Iris pigment epithelial cell (primary cell): ENCODE data around the gene ALG9.
A peak's percentile ranks its signal among the peaks of the same experiment; 100 is the strongest.
"Not testable (repeated sequence)": the region's sequence is repeated elsewhere in the genome, so short reads cannot be mapped to it uniquely, and the experiment has no call there.

Source experiments
- DNase-seq: peaks from one replicate; pipeline ENCODE4 v3.0.0-alpha.2; 2011; ENCODE audit warnings: low read depth

ALG9 gene

GRCh38 chr11:111870886-111871692 is at the start of gene ALG9:
ALG9 (minus strand) TSS chr11:111871581; CDS start chr11:111871482, 99 bp downstream.
- peak; percentile 83 for DNase-seq

- no peak for DNase-seq
These were observed 49.5 kb upstream of the ALG9 start for GRCh38 chr11:111920908-111921307.

- DNase-seq, result peak; percentile 67
These were observed 47.2 kb upstream of the ALG9 start, which contains the start of gene C11orf52 for GRCh38 chr11:111918390-111919256. C11orf52 (plus strand) TSS chr11:111918913; CDS start chr11:111918973, 60 bp downstream.

GRCh38 chr11:111917788-111918187 is 46.4 kb upstream of the ALG9 start:
- DNase-seq, result no peak

- no peak for DNase-seq
These were observed 45.9 kb upstream of the ALG9 start for GRCh38 chr11:111917312-111917711.

GRCh38 chr11:111916768-111917167 is 45.4 kb upstream of the ALG9 start:
- DNase-seq, result no peak

GRCh38 chr11:111913997-111914396 is 42.6 kb upstream of the ALG9 start:
- DNase-seq, result peak; percentile 67

GRCh38 chr11:111913031-111913861 is 41.9 kb upstream of the ALG9 start:
- DNase-seq, result no peak

- no peak for DNase-seq
These were observed 41.2 kb upstream of the ALG9 start, which contains the start of gene HSPB2 for GRCh38 chr11:111912535-111912934. HSPB2 (plus strand) TSS chr11:111912734; CDS start chr11:111912830, 96 bp downstream.

GRCh38 chr11:111911563-111912401 is 40.4 kb upstream of the ALG9 start, which contains the start of gene CRYAB:
CRYAB (minus strand) TSS chr11:111911770; CDS start chr11:111911724, 46 bp downstream.
- DNase-seq, result peak; percentile 76

GRCh38 chr11:111910676-111911562 is 39.5 kb upstream of the ALG9 start:
- DNase-seq, result no peak

GRCh38 chr11:111909378-111909777 is 38.0 kb upstream of the ALG9 start:
- DNase-seq, result no peak

- DNase-seq, result no peak
These were observed 37.4 kb upstream of the ALG9 start for GRCh38 chr11:111908639-111909305.

- no peak for DNase-seq
These were observed 35.3 kb upstream of the ALG9 start for GRCh38 chr11:111906680-111907079.

GRCh38 chr11:111905411-111905810 is 34.0 kb upstream of the ALG9 start:
- DNase-seq, result no peak

- peak; percentile 6 for DNase-seq
These were observed 15.5 kb upstream of the ALG9 start for GRCh38 chr11:111886844-111887243.

- DNase-seq, result no peak
These were observed 14.7 kb upstream of the ALG9 start for GRCh38 chr11:111886032-111886431.

- not testable (repeated sequence) for DNase-seq
These were observed 13.7 kb upstream of the ALG9 start for GRCh38 chr11:111885053-111885452.

- no peak for DNase-seq
These were observed 10.8 kb upstream of the ALG9 start for GRCh38 chr11:111882202-111882601.
